GM19043 (cell line): ENCODE data around the gene CTSZ.
"Not testable (repeated sequence)": the region's sequence is repeated elsewhere in the genome, so short reads cannot be mapped to it uniquely, and the experiment has no call there.

Source experiments
- ATAC-seq: cut with Tn5 transposase; IDR thresholded peaks from one replicate; pipeline ENCODE4 v1.9.1; 2021; ENCODE audit warnings: low read depth; ENCODE audit not compliant: unreplicated experiment

The CTSZ gene

DNA sequence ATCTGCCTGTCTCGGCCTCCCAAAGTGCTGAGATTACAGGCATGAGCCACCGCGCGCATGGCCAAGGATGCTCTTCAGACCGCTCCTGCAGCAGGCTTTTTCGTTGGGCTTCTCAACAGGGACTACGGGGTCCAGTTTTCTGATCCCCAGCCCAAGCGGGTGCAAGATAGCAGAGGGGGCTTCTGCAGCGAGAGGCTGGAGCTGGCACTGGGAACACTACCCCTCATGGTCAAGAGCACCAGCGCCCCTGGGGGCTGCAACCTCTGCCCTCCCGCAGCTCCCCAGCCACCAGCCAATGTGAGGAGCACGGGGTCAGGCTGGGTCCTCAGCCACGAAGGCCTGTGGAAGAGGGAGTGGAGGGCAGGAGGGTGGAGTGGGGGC, 6.0 kb downstream of the CTSZ start:
- no peak for ATAC-seq

DNA sequence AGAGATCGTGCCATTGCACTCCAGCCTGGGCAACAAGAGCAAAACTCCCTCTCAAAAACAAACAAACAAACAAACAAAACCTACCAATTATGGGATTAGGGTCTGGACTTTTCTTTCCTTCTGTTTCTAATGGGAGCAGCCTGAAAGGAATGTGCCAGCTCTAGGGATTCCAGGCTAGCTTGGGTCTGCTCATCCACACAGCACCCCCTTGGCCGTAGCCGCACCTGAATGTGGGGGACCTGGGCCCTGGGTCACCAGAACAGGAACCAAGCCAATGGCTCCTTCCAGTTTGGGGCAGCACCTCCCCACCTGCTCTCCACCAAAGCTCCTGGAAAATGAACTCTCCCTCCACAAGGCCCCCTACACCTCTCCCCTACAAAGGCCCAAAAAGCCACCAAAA, 6.7 kb downstream of the CTSZ start:
- ATAC-seq, result no peak

DNA sequence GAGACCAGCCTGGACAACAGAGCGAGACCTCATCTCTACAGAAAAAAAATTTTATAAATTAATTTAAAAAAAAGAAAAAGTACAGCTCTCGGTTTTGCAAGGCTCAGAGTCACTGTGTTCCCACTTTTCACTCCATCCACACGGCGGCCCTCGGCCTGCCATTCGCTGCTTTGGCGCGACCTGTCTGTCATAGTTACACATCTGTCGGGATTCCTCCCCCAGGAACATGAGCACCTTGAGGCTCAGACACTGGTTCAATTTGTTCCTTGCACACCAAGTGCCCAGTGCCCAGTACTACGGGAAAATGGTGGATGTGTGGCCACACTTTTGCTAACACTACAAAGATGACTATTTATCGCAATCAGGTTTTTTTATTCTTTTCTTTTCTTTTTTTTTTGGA, 8.4 kb downstream of the CTSZ start:
- no peak for ATAC-seq

DNA sequence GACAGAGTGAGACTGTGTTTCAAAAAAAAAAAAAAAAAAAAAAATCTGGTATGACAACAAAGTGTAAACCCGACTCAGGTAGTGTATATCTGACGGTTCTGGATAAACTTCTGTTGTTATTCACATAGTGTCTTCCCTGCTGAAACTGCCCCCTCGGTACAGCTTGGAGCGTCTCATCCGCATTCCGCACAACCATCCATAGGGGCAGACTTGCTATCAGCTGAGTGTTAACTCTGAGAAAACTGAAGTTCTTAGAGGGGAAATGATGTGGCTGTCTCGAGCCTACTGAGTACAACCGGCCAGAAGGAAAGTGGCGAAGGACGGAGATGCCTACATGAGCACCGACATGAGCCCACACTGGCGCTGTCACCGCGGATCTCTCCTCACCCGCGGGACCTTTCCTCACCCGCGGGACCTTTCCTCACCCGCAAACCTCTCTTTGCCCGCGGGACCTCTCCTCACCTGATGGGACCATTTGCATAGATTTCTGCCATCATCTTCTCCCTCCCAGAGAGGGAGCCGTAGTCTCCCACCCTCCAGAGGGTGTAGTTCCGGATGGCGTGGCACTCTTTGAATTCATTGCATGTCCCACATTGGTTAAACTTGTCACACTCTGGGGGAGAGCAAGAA, 9.8 kb downstream of the CTSZ start:
- no peak for ATAC-seq

DNA sequence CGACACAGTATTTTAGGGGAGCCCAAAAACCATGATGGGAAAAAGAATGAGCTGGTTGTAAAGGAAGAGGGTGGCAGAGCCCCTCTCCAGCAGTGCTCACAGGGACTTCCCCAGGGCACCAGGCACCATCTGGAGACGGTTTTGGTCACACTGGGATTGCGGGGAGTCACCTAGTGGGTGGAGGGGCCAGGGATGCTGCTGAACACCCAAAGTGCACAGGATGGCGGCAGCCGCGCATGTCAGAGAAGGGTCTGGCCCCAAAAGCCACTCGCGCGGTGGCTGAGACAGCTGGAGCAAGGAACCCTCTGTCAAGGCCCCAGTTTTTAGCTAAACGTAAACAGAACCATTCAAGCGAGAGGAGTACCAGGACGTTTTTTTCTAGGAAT, 10.8 kb downstream of the CTSZ start:
- ATAC-seq, result no peak

DNA sequence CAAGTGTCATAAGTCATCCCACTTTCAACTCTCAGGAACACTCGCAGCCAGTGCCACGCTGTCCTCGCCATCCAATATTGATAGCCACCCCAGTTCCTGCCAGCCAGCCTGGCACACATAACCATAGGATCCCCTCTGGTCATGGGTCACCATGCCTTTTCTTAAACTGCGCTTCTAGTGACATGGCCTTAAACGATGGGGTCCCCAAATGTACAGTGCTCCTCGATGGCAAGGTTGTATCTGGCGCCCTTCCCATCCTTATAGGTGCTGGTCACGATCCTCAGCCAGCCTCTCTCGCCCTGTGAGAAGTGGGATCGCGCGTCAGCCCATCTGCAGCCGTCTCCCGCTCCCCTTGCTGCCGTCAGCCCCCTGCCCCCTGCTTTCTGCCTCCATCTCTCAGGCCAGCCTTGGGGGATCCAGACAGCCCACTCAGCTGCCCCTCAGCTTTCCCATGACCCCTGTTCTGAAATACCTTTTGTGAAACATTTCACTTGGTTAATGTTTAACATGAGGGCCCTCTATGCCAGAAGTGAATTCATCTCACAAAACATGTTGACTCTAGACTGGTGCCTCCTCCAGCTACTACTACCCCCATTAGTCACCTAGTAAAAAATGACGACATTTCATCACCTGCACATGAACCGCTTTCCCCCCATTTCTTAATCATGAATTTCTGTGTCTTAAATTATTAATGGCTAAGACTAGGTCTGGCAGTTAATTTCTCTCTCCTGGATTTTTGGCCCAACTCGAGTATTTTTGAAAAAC, 11.4 kb downstream of the CTSZ start:
- no peak for ATAC-seq

DNA sequence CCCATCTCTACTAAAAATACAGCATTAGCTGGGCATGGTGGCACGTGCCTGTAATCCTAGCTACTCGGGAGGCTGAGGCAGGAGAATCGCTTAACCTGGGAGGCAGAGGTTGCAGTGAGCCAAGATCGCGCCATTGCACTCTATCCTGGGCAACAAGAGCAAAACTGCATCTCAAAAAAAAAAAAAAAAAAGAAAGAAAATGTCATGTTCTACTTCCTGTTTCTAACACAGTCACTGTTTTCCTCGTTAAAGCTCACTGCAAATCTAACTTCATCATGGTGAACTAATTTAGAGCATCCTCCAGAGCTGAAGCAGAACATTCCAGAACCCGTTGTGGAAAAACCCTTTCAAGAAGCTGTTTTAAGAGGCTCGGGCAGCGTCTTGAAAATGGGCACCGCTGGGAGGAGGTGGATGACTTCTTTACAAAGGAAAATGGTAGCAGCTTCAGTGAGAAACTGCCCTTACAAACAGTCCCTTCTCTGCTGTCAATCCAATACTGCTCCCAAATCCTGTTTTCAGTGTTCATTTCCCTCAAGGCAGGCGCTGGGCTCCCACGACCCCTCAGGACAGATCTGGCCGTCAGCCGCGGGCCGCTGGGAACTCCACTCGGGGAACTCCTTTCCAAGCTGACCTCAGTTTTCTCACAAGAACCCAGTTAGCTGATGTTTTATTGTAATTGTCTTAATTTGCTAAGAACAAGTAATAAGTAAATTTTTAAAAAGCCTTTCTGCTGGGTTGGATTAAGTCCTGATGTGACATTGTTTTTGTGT, 12.5 kb downstream of the CTSZ start:
- ATAC-seq, result no peak

DNA sequence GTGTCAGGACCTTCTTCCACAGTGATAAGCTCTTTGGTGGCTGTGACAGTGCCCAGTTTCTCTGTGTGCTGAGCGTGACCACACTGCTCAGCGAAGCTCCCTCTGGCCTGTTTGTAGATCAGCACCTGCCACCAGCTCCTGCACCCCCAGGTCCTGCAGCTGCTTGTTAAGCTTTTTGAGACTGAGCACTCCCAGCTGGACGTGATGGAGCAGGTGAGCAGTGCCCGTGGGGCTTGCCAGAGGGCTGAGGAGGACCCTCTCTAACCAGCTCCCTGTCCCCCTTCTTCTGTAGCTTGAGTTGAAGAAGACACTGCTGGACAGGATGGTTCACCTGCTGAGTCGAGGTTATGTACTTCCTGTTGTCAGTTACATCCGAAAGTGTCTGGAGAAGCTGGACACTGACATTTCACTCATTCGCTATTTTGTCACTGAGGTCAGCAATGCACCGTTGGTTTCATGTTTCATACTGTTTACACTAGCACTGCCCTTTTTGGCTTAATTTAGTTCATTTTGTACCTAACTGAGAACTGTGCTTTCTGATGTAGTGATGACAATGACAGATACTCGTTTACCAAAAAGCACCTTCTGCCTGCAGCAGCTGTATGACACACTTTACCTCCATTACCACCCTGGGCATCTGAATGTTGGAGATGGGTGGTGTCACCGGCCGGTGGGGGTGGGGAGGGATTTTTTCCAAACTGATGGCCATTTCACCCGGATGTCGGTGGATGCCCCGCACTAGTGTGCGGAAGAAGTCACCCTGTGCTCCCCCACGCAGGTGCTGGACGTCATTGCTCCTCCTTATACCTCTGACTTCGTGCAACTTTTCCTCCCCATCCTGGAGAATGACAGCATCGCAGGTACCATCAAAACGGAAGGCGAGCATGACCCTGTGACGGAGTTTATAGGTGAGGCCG, 13.5 kb downstream of the CTSZ start:
- no peak for ATAC-seq

DNA sequence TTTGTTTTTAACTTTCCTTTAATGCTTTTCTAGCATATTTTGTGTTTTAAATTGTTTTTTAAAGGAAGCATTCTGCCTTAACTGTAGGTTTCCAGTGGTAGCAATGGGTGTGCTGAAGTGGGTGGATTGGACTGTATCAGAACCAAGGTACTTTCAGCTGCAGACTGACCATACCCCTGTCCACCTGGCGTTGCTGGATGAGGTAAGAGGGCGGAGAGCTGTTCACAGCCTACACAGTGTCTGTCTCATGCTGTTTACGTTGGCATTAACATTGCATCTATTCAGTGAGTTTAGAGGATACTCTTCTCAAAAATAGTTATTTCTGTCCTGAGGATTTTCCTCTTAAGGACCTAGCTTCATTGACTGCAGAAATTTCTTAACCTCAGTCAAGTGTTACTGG, 14.1 kb downstream of the CTSZ start:
- no peak for ATAC-seq

DNA sequence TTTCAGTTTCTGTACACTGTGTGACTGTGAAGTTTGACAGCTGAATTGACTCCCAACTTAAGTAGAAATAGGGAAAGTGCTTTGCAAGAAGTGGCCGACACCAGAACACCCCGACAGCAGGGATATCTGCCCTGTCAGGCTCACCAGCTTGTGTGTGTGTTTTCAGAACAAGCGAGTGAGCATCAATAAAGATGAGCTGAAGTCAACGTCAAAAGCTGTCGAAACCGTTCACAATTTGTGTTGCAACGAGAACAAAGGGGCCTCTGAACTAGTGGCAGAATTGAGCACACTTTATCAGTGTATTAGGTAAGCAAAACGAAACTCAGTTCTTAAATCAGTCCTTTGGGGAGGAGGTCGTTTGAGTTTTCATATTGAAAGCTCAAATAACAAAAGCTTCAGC, 15.3 kb downstream of the CTSZ start:
- no peak for ATAC-seq

DNA sequence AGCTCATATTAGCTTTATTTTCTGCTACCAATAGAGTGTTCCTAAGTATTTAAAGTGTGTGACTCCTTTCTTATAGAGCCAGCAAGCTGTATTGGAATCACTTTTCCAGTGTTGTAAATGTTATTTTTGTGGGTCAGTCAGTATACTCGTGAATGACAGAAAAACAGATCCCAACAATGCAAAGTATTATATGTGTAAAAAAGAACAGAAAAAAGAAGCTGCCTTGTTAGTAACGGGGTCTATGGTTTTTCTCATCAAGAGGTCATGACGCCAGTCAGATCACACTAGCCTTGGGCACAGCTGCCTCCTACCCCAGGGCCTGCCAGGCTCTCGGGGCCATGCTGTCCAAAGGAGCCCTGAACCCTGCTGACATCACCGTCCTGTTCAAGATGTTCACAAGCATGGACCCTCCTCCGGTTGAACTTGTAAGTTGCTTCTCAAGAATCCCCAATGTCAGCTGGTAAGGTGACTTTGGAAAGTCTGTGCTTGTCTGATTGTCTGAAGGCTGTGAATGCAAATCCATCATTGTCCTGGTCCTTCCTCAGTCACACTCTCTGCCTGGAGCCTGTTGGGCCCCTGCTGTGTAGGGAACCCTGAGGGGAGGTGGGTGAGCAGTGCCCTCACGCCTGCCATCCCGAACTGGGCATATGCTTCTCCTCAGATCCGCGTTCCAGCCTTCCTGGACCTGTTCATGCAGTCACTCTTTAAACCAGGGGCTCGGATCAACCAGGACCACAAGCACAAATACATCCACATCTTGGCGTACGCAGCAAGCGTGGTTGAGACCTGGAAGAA, 16.2 kb downstream of the CTSZ start:
- ATAC-seq, result no peak

DNA sequence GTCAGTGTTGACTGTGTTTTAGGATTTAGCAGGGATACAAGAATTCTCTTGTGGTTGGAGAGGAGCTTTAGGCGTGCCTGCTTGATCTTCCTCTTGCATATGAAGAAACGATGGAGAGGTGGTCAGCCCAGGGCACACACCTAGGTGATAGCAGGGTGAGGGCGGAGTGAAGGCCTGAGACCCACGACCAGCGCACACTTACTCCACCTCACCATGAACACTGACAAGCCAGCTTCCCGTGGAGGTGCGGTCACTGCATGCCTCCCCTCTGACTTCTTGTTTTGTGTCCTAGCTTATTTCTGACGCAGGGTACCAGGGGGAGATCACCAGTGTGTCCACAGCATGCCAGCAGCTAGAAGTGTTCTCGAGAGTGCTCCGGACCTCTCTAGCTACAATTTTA, 17.9 kb downstream of the CTSZ start:
- no peak for ATAC-seq

DNA sequence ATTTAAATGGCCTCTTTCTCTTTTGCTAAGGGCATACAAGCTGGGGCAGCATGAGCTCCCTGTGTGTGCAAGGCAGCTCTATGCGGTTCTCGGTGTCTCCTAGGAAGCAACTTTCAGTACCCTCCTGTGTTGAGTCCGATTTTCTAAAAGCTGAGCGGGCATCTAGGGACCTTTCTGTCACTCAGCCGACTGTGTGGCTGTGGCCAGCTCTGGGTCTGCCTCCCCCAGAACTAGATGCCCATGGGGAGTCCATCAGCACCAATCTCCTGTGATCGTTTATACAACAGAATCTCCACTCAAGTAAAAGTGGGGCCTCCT, 18.5 kb downstream of the CTSZ start:
- ATAC-seq, result no peak

DNA sequence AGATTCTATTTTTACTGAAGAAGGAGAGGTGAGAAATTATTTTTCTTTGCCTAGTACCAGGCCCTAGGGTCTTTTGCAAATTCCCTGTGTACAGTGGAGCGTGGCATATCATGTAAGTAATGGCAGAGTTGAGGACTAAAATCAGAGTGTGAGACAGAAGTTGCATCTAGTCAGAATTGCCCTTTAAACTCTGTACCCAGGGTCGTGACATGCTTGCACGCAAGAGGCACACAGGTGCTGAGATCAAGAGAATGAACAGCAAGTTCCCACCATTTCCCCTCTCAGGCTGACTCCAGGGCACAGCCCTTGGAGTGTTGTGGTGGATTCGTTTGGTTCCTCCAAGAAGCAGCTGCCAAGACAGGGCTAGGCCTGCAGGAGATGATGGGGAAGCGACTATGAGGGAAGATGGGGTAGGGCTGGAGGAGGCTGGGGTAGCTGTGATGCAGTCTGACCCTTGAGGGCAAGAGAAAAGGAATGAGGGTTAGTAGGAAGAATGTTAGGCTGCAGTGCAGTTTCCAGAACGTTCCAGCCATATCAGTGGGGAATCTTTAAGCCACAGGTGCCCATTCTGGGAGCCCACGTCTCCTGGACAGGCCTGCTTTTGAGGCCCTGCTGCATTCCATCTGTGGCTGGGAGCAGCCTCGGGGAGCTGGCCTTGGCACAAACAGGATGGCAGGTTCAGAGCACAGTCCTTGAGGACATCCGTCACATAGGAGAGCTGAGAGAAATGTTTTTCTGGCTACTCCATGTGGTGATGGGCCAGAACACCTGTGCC, 19.1 kb downstream of the CTSZ start:
- no peak for ATAC-seq

DNA sequence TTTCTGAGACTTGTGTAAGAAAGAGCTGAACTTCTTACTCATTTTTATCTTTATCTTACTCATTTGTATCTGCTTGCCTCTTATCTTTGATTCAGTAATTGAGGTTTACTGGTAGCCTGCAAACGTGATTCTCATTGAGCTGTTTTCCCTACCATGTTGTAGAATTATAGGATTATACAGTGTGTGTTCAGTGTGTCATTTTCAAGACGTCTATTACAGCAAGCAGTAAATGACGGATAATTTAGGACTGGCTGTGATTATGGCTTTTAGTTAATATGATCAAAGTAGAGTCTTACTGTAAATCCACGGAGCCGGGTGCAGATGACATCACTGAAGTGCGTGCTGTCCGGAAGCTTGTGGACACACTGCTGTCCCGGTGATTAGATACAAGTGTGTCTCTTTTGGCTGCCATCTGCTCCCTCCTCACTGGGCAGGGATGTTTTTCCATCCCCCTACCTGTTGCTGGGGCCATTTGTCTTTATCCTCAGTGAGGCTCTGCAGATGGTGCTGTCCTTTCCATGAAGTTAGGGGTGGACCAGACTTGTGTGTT, 20.0 kb downstream of the CTSZ start:
- ATAC-seq, result no peak

DNA sequence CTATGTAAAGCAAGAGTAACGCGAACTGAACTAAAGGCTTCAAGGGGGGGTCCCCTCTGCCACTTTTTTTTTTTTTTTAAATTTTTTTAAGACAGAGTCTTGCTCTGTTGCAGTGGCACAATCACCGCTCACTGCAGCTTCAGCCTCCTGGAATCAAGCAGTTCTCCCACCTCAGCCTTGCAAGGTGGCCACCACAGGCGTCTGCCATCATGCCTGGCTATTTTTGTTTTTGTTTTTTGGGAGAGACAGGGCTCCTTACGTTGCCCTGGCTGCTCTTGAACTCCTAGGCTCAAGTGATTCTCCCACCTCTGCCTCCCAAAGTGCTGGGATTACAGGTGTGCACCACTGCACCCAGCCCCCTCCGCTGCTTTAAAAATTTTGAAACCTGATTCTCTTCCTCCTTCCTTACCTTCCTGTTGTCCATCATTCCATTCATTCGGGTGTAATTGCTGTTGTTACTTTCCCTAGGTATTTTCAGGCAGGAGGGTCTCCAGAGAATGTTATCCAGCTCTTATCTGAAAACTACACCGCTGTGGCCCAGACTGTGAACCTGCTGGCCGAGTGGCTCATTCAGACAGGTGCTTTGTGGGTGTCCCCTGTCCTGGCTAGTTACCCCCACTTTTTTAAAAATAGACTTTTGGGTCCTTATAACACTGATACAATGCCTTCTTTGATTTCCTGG, 20.6 kb downstream of the CTSZ start:
- ATAC-seq, result no peak

DNA sequence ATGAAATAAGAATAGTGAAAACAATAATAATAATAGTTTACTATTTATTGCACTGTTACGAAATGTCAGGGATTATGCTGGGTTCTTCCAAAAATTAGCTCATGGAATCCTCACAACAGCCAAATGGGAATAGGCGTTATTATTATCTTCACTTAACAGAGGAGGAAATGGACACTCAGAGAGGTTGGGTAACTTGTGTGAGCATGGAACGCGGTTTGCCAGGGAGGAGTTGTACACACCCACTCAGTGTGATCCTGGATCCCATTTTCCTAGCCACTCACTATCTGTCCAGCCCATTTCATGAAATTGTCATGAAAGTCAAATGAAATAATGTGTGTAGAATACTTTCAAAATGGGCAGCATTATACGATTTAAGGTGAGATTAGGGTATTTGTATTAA, 21.4 kb downstream of the CTSZ start:
- ATAC-seq, result no peak

DNA sequence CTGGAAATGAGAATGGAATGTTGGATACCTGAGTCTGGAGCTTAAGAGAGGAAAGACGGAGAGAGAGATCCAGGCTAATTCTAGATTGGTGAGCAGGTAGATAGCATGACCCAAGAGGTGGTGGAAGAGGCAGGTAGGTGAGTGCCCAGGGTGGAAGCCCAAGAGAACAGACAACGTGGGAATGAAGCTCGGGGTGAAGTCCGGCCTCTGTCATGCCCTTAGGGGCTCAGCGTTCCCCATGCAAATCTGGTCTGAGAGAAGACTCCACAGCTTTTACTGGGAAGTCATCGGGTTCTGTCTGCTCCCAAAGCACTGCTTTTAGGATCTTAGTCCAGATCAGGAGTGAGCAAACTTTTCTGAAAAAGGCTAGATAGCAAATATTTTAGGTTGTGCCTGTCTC, 22.4 kb downstream of the CTSZ start:
- ATAC-seq, result no peak

DNA sequence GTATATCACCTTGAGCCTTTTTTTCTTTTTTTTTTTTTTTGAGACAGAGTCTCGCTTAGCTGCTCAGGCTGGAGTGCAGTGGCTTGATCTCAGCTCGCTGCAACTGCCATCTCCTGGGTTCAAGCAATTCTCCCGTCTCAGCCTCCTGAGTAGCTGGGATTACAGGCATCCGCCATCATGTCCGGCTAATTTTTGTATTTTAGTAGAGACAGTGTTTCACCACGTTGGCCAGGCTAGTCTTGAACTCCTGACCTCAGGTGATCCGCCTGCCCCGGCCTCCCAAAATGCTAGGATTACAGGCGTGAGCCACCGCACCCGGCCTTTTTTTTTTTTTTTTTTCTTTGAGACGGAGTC, 24.0 kb downstream of the CTSZ start:
- not testable (repeated sequence) for ATAC-seq
